Fibroblast of lung (primary cell): ENCODE measurements around the gene AP3D1. TPM values are rescaled to one million over a fixed set of nuclear protein-coding genes. Genes with fewer than 3 reads are reported as not detected.

Experiments
- DNase-seq, 2 donors: peaks; one replicate each; pipeline versions ENCODE4 v3.0.0 to v3.0.0-alpha.2; 2010; ENCODE audit warnings: low read depth in 2 of 2
- H2AFZ ChIP-seq: 2 replicates; pipeline ENCODE4 v1.5.1; 2012; ENCODE audit warnings: low read length, control low read depth, inconsistent platforms
- H3K27ac ChIP-seq: 2 replicates; pipeline ENCODE4 v1.5.1; 2011; ENCODE audit warnings: low read length, control low read depth; ENCODE audit not compliant: insufficient read depth
- H3K27me3 ChIP-seq: 2 replicates; pipeline ENCODE4 v1.5.1; 2011; ENCODE audit warnings: mild to moderate bottlenecking, low read length; ENCODE audit not compliant: control insufficient read depth, insufficient read depth
- H3K36me3 ChIP-seq: 2 replicates; pipeline ENCODE4 v1.5.1; 2011; ENCODE audit warnings: low read length; ENCODE audit not compliant: control insufficient read depth, insufficient read depth
- H3K4me1 ChIP-seq: 2 replicates; pipeline ENCODE4 v1.5.1; 2011; ENCODE audit warnings: low read length; ENCODE audit not compliant: control insufficient read depth, insufficient read depth; ENCODE audit errors: extremely low read depth
- H3K4me2 ChIP-seq: 2 replicates; pipeline ENCODE4 v1.5.1; 2011; ENCODE audit warnings: low read length, control low read depth; ENCODE audit not compliant: insufficient read depth; ENCODE audit errors: extremely low read depth
- H3K4me3 ChIP-seq, 4 experiments: fragments of 200-600 bp in 1 of 4; sonication (generic) in 1 of 4; replicated peaks in 1 of 4; 2 replicates each; pipeline ENCODE4 v1.5.1; 2011 to 2016; ENCODE audit warnings: low read length in 4 of 4, low read depth in 3 of 4, mild to moderate bottlenecking in 3 of 4, control low read depth in 2 of 4, inconsistent platforms in 1 of 4, mixed read lengths in 1 of 4; ENCODE audit not compliant: insufficient read depth in 1 of 4; ENCODE audit errors: control extremely low read depth in 1 of 4
- H3K79me2 ChIP-seq: 2 replicates; pipeline ENCODE4 v1.5.1; 2012; ENCODE audit warnings: mild to moderate bottlenecking, low read length, inconsistent platforms; ENCODE audit not compliant: control insufficient read depth, insufficient read depth
- H3K9ac ChIP-seq: 2 replicates; pipeline ENCODE4 v1.5.1; 2011; ENCODE audit warnings: mild to moderate bottlenecking, low read length, control low read depth; ENCODE audit not compliant: insufficient read depth
- H3K9me3 ChIP-seq: 2 replicates; pipeline ENCODE4 v1.5.1; 2012; ENCODE audit warnings: low read depth, low read length; ENCODE audit not compliant: control insufficient read depth, insufficient read depth
- H4K20me1 ChIP-seq: 2 replicates; pipeline ENCODE4 v1.5.1; 2011; ENCODE audit warnings: low read length; ENCODE audit not compliant: control insufficient read depth, insufficient read depth; ENCODE audit errors: extremely low read depth
- CTCF ChIP-seq, 2 donors: IDR thresholded peaks in 1 of 2; conservative IDR thresholded peaks in 1 of 2; 1 replicate in 1 of 2; 2 replicates in 1 of 2; pipeline ENCODE4 v1.5.1; 2011 to 2012; ENCODE audit warnings: low read length in 2 of 2, control low read depth in 1 of 2, inconsistent platforms in 1 of 2, low read depth in 1 of 2, mild to moderate bottlenecking in 1 of 2
- EZH2 ChIP-seq: IDR thresholded peaks from 2 replicates; pipeline ENCODE4 v1.5.1; 2012; ENCODE audit warnings: low read length, control low read depth, mild to moderate bottlenecking; ENCODE audit errors: missing control alignments
- polyA plus RNA-seq, 2 donors: library from polyadenylated mRNA; depleted of rRNA in 1 of 2; stranded (reverse) in 1 of 2; unstranded in 1 of 2; fragments of >200 nt; gene quantifications; 2 replicates each; pipeline ENCODE4 v1.2.1, GENCODE V29; 2011 to 2012; ENCODE audit warnings: missing spikeins in 1 of 2
- total RNA-seq: library from RNA; depleted of rRNA; stranded (reverse); fragments of >200 nt; gene quantifications from 2 replicates; pipeline ENCODE4 v1.2.1, GENCODE V29; 2014

The AP3D1 gene
- total and polyA plus RNA-seq, 2 donors (not counting 1 experiment from before 2014, with no cell fraction given), result 68.0 to 99.9 TPM

- Histone ChIP-seq H3K27me3 (no peaks in the 10 kb centered on the region), H3K4me2 (no peak overlapping the region), H3K27ac (no peak overlapping the region), H3K4me1 (no peaks in the 10 kb centered on the region), H3K36me3 (peaks cover 54% of the 10 kb centered on the region), H4K20me1 (no peaks in the 10 kb centered on the region), H3K9me3 (no peaks in the 10 kb centered on the region), H3K79me2 (no peaks in the 10 kb centered on the region), H2AFZ (no peak overlapping the region), H3K4me3 (no peak overlapping the region), H3K9ac (no peak overlapping the region)
- no peak for TF ChIP-seq CTCF (conservative IDR thresholded peaks at IDR 0.05 in 1 of 2, IDR thresholded peaks at IDR 0.05 in 1 of 2; ENCODE audit: low read depth in 1 of 2, low read length in 2 of 2)
- no peak for TF ChIP-seq EZH2
- DNase-seq, result no peak
These were observed 30.5 kb downstream of the AP3D1 start for GRCh38 chr19:2120821-2121220.

GRCh38 chr19:2119921-2120785 is 31.2 kb downstream of the AP3D1 start:
- no peak overlapping the region for H3K4me3 ChIP-seq
- H3K27me3 ChIP-seq, result no peaks in the 10 kb centered on the region
- no peaks in the 10 kb centered on the region for H3K9me3 ChIP-seq
- H2AFZ ChIP-seq, result no peak overlapping the region
- no peaks in the 10 kb centered on the region for H4K20me1 ChIP-seq
- no peak overlapping the region for H3K9ac ChIP-seq
- peaks cover 59% of the 10 kb centered on the region for H3K36me3 ChIP-seq
- H3K4me1 ChIP-seq, result no peaks in the 10 kb centered on the region
- no peaks in the 10 kb centered on the region for H3K79me2 ChIP-seq
- no peak for DNase-seq
- TF ChIP-seq EZH2, result no peak
- TF ChIP-seq CTCF (conservative IDR thresholded peaks at IDR 0.05 in 1 of 2, IDR thresholded peaks at IDR 0.05 in 1 of 2; ENCODE audit: low read depth in 1 of 2, low read length in 2 of 2), result no peak
- H3K4me2 ChIP-seq, result no peak overlapping the region
- no peak overlapping the region for H3K27ac ChIP-seq

- no peak for TF ChIP-seq CTCF (conservative IDR thresholded peaks at IDR 0.05 in 1 of 2, IDR thresholded peaks at IDR 0.05 in 1 of 2; ENCODE audit: low read depth in 1 of 2, low read length in 2 of 2)
- TF ChIP-seq EZH2, result no peak
These were observed 32.9 kb downstream of the AP3D1 start for GRCh38 chr19:2118438-2118837.

More at GRCh38 chr19:2118438-2118837, 32.9 kb downstream of the AP3D1 start:
- H3K9me3 ChIP-seq, result no peaks in the 10 kb centered on the region
- H3K27me3 ChIP-seq, result no peaks in the 10 kb centered on the region
- DNase-seq, result no peak
- no peak overlapping the region for H3K9ac ChIP-seq
- no peak overlapping the region for H3K4me2 ChIP-seq
- no peak overlapping the region for H3K27ac ChIP-seq
- H3K36me3 ChIP-seq, result peaks cover 67% of the 10 kb centered on the region
- no peak overlapping the region for H2AFZ ChIP-seq
- H4K20me1 ChIP-seq, result no peaks in the 10 kb centered on the region
- no peaks in the 10 kb centered on the region for H3K79me2 ChIP-seq
- no peak overlapping the region for H3K4me3 ChIP-seq
- no peaks in the 10 kb centered on the region for H3K4me1 ChIP-seq
